SK-N-SH (cell line): ENCODE measurements around the gene MYO10.

Experiments used
- CTCF ChIP-seq: fragments of 200-600 bp; sonication (generic); IDR thresholded peaks from 2 replicates; pipeline ENCODE4 v1.6.1; 2017; ENCODE audit warnings: antibody characterized with exemption, mild to moderate bottlenecking, moderate library complexity
- ELF1 ChIP-seq: IDR thresholded peaks from 2 replicates; pipeline ENCODE4 v1.4.0; 2012
- EP300 ChIP-seq, 2 experiments: IDR thresholded peaks; 2 replicates each; pipeline versions ENCODE4 v1.4.0 to v1.6.1; 2012; ENCODE audit warnings: borderline replicate concordance in 1 of 2, low read depth in 1 of 2, low read length in 1 of 2
- EZH2phosphoT487 ChIP-seq: fragments of 200-600 bp; sonication (generic); IDR thresholded peaks from 2 replicates; pipeline ENCODE4 v1.6.1; 2017; ENCODE audit warnings: low read depth, mixed run types, mild to moderate bottlenecking, antibody characterized with exemption, moderate library complexity, borderline replicate concordance
- JUND ChIP-seq: IDR thresholded peaks from 2 replicates; pipeline ENCODE4 v1.4.0; 2012
- MXI1 ChIP-seq: IDR thresholded peaks from 2 replicates; pipeline ENCODE4 v1.6.1; 2012; ENCODE audit warnings: mild to moderate bottlenecking, low read depth, low read length, improper control_type of control experiment
- PBX3 ChIP-seq: IDR thresholded peaks from 2 replicates; pipeline ENCODE4; 2012
- POLR2AphosphoS5 ChIP-seq: IDR thresholded peaks from 2 replicates; pipeline ENCODE4 v1.6.1; 2012; ENCODE audit warnings: low read depth, low read length
- RCOR1 ChIP-seq: fragments of 150-350 bp; IDR thresholded peaks from 2 replicates; pipeline ENCODE4 v1.6.1; 2017; ENCODE audit warnings: antibody characterized with exemption, low read length
- TAF1 ChIP-seq: IDR thresholded peaks from 2 replicates; pipeline ENCODE4 v1.6.1; 2012; ENCODE audit warnings: low read depth, mild to moderate bottlenecking, low read length, moderate library complexity, borderline replicate concordance
- TCF12 ChIP-seq: IDR thresholded peaks from 2 replicates; pipeline ENCODE4 v1.4.0; 2012
- YY1 ChIP-seq: IDR thresholded peaks from 2 replicates; pipeline ENCODE4 v1.4.0; 2012; ENCODE audit warnings: low read depth, mild to moderate bottlenecking

DNA sequence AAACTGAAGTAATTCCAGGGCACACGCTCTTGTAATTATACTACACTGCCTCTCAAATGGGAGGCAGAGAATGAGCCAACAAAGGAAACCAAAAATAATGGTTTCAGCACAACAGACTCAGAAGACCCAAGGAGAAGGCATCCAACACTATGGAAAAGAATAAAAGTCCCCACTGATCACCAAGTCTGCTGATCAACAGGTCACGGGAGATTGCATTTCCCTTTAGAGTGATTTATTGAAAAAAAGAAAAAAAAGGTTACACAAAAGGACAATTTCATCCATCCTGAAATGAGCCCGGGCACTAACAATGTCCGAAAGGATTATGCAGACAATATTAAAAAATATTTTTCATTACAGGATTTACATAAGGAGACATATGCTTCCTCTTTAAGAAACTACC, 28.8 kb downstream of the MYO10 start:
- TF ChIP-seq TAF1, result no peak
- no peak for TF ChIP-seq EZH2phosphoT487
- TF ChIP-seq CTCF, result no peak
- TF ChIP-seq RCOR1, result no peak
- no peak for TF ChIP-seq PBX3
- TF ChIP-seq POLR2AphosphoS5, result no peak
- TF ChIP-seq MXI1, result no peak
- no peak for TF ChIP-seq JUND
- no peak for TF ChIP-seq EP300 (IDR thresholded peaks at IDR 0.05; ENCODE audit: borderline replicate concordance in 1 of 2, low read depth in 1 of 2, low read length in 1 of 2)
- TF ChIP-seq ELF1, result no peak
- no peak for TF ChIP-seq TCF12
- TF ChIP-seq YY1, result no peak
